VCaP (cell line): Measurements from ENCODE around the gene TPM3.
"Not testable (repeated sequence)": the region's sequence is repeated elsewhere in the genome, so short reads cannot be mapped to it uniquely, and the experiment has no call there.

Experiments
- H3K27ac ChIP-seq: fragments of 450-650 bp; 2 replicates; pipeline ENCODE4 v1.5.1; 2017
- CTCF ChIP-seq: fragments of 450-650 bp; conservative IDR thresholded peaks from 2 replicates; pipeline ENCODE4 v1.5.1; 2017; ENCODE audit warnings: mild to moderate bottlenecking, moderate library complexity

Gene TPM3

GRCh38 chr1:154219541-154219940, 27.6 kb upstream of the TPM3 start:
- no peak for TF ChIP-seq CTCF
- H3K27ac ChIP-seq: peak overlapping the region; percentile 100

GRCh38 chr1:154218545-154218944, 26.6 kb upstream of the TPM3 start:
- no peak for TF ChIP-seq CTCF
- H3K27ac ChIP-seq: peak overlapping the region; percentile 100

GRCh38 chr1:154213274-154213673, 21.4 kb upstream of the TPM3 start:
- no peak overlapping the region for H3K27ac ChIP-seq
- no peak for TF ChIP-seq CTCF

- no peak for TF ChIP-seq CTCF
Measured at GRCh38 chr1:154212083-154212482, 20.2 kb upstream of the TPM3 start.

GRCh38 chr1:154208677-154209388, 16.9 kb upstream of the TPM3 start:
- no peak for TF ChIP-seq CTCF
- no peak overlapping the region for H3K27ac ChIP-seq

More at GRCh38 chr1:154212083-154212482, 20.2 kb upstream of the TPM3 start:
- no peak overlapping the region for H3K27ac ChIP-seq

GRCh38 chr1:154207262-154207661, 15.4 kb upstream of the TPM3 start:
- no peak overlapping the region; the same call in 1 of the 2 replicates for H3K27ac ChIP-seq
- TF ChIP-seq CTCF: no peak

- TF ChIP-seq CTCF: no peak
- no peak within 1 kb of the TSS; the same call in 1 of the 2 replicates for H3K27ac ChIP-seq
Measured at GRCh38 chr1:154206196-154206595, 14.3 kb upstream of the TPM3 start, which contains the start of gene CFAP141. CFAP141 (minus strand) TSS chr1:154206333; CDS start chr1:154206307, 26 bp downstream.

GRCh38 chr1:154205778-154206177, 13.9 kb upstream of the TPM3 start:
- not testable (repeated sequence) for H3K27ac ChIP-seq
